Measurements from ENCODE around the gene UGGT2. TPM values are rescaled to one million over a fixed set of nuclear protein-coding genes. Genes with fewer than 3 reads are reported as not detected.
"Not testable (repeated sequence)": the region's sequence is repeated elsewhere in the genome, so short reads cannot be mapped to it uniquely, and the experiment has no call there.

Gene UGGT2
- total RNA-seq, 1 experiment from 2014 or later, result 34.5 TPM

DNA sequence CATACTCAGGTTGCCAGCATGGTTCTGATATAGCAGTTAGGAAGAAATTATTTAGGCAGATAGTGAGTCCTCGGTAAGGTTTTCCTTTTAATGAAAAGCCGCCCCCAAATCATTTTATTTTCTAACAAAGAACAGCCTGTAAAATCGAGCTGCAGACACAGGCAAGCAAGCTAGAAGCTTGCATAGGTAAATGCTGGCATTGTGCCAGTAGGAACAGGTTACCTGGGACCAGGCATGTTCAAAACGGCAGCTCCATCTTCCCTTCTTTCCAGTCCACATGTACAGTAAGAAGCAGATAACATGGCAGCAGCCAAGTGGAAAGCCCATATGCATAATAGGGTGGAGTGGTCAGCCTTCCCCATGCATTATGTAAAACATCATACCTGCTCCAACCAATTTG is 71.1 kb downstream of the UGGT2 start:
- Histone ChIP-seq H2BK5ac (ENCODE audit: insufficient read length, low read length) (no peak overlapping the region), H3T11ph (ENCODE audit: low read length) (no peak overlapping the region), H2BK12ac (ENCODE audit: insufficient read length, low read depth, low read length) (no peak overlapping the region), H2BK120ac (ENCODE audit: low read depth, low read length, poor library complexity, severe bottlenecking) (no peak overlapping the region), H3K79me2 (ENCODE audit: insufficient read depth, low read length) (no peaks in the 10 kb centered on the region), H3K4ac (ENCODE audit: low read depth, low read length) (no peak overlapping the region), H3K23ac (ENCODE audit: insufficient read length, low read depth, low read length) (no peak overlapping the region), H3K27ac (ENCODE audit: insufficient read length, low read depth, low read length) (no peak overlapping the region), H3K9me3 (ENCODE audit: control insufficient read depth, low read depth, low read length) (peaks cover 5% of the 10 kb centered on the region), H3K14ac (ENCODE audit: insufficient read depth, low read length) (no peak overlapping the region), H4K8ac (replicated peaks; ENCODE audit: insufficient read length, low read depth, low read length) (no peak overlapping the region), H2BK15ac (ENCODE audit: low read depth, low read length) (no peak overlapping the region), H3K18ac (ENCODE audit: insufficient read length, low read depth, low read length) (no peak overlapping the region), H2BK20ac (ENCODE audit: low read depth, low read length, poor library complexity, severe bottlenecking) (no peak overlapping the region), H2AFZ (ENCODE audit: low read length) (no peak overlapping the region), H2AK5ac (ENCODE audit: insufficient read length, low read length) (no peak overlapping the region), H3K79me1 (ENCODE audit: insufficient read depth, low read depth, low read length, poor library complexity, severe bottlenecking) (no peaks in the 10 kb centered on the region), H4K20me1 (ENCODE audit: control insufficient read depth, insufficient read depth, insufficient read length) (no peaks in the 10 kb centered on the region), H3K56ac (ENCODE audit: insufficient read length, low read depth, low read length) (no peak overlapping the region), H3K27me3 (ENCODE audit: insufficient read depth, low read length) (no peaks in the 10 kb centered on the region), H3K4me1 (ENCODE audit: insufficient read depth, low read length) (no peaks in the 10 kb centered on the region), H4K5ac (ENCODE audit: insufficient read length, low read depth, low read length) (no peak overlapping the region), H3K9ac (ENCODE audit: extremely low read depth, insufficient read length, low read length) (no peak overlapping the region), H3K23me2 (ENCODE audit: insufficient read length, low read depth, low read length, poor library complexity, severe bottlenecking) (no peaks in the 10 kb centered on the region), H3K4me2 (ENCODE audit: insufficient read depth, insufficient read length, low read length) (no peak overlapping the region), H4K91ac (ENCODE audit: insufficient read length, low read depth, low read length) (no peak overlapping the region)
- Mint-ChIP-seq H3K27me3 (ENCODE audit: low read depth) (no peaks in the 10 kb centered on the region), H3K27ac (no peak overlapping the region; a peak in 1 of 7 replicates), H3K36me3 (ENCODE audit: insufficient read depth in 1 of 3, low read depth in 3 of 3) (peaks cover 13 to 14% (median 13%) of the 10 kb centered on the region in 3 experiments), H3K4me3 (no peak overlapping the region), H3K9me3 (peaks cover 5 to 10% of the 10 kb centered on the region in 2 experiments; a peak in 4 of 5 replicates), H3K4me1 (peaks cover 4 to 7% of the 10 kb centered on the region in 2 experiments)
- TF ChIP-seq, protein P1, sequence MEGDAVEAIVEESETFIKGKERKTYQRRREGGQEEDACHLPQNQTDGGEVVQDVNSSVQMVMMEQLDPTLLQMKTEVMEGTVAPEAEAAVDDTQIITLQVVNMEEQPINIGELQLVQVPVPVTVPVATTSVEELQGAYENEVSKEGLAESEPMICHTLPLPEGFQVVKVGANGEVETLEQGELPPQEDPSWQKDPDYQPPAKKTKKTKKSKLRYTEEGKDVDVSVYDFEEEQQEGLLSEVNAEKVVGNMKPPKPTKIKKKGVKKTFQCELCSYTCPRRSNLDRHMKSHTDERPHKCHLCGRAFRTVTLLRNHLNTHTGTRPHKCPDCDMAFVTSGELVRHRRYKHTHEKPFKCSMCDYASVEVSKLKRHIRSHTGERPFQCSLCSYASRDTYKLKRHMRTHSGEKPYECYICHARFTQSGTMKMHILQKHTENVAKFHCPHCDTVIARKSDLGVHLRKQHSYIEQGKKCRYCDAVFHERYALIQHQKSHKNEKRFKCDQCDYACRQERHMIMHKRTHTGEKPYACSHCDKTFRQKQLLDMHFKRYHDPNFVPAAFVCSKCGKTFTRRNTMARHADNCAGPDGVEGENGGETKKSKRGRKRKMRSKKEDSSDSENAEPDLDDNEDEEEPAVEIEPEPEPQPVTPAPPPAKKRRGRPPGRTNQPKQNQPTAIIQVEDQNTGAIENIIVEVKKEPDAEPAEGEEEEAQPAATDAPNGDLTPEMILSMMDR (conservative IDR thresholded peaks at IDR 0.05), result no peak
- no peak for DNase-seq
- WGBS (ENCODE audit: extremely low coverage, insufficient read length, low lambda C conversion rate), result no CpG with 5 or more reads among the region's 4 CpGs

DNA sequence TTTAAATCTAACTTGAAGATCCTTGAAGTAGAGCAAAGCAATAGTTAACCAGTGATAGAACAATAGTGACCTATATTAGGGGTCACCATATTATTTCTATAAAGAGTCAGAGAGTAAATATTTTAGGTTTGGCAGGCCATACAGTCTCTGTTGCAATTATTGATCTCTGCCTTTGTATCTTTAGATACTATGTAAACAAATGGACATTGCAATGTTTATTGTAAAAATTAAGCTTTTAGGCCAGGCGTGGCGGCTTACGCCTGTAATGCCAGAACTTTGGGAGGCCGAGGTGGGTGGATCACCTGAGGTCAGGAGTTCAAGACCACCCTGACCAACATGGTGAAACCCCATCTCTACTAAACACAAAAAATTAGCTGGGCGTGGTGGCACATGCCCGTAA is 80.5 kb downstream of the UGGT2 start:
- not testable (repeated sequence) for H2BK20ac ChIP-seq (ENCODE audit: low read depth, low read length, poor library complexity, severe bottlenecking); H3T11ph ChIP-seq (ENCODE audit: low read length); H2AFZ ChIP-seq (ENCODE audit: low read length); H3K79me1 ChIP-seq (ENCODE audit: insufficient read depth, low read depth, low read length, poor library complexity, severe bottlenecking); H3K4me1 Mint-ChIP-seq; H3K4me1 ChIP-seq (ENCODE audit: insufficient read depth, low read length); H3K9ac ChIP-seq (ENCODE audit: extremely low read depth, insufficient read length, low read length); H2AK5ac ChIP-seq (ENCODE audit: insufficient read length, low read length); H4K91ac ChIP-seq (ENCODE audit: insufficient read length, low read depth, low read length); H3K56ac ChIP-seq (ENCODE audit: insufficient read length, low read depth, low read length); H3K14ac ChIP-seq (ENCODE audit: insufficient read depth, low read length); H4K20me1 ChIP-seq (ENCODE audit: control insufficient read depth, insufficient read depth, insufficient read length); DNase-seq; H3K27ac Mint-ChIP-seq; H3K4me2 ChIP-seq (ENCODE audit: insufficient read depth, insufficient read length, low read length); H3K18ac ChIP-seq (ENCODE audit: insufficient read length, low read depth, low read length); H3K4ac ChIP-seq (ENCODE audit: low read depth, low read length); H2BK5ac ChIP-seq (ENCODE audit: insufficient read length, low read length); H2BK12ac ChIP-seq (ENCODE audit: insufficient read length, low read depth, low read length); H2BK120ac ChIP-seq (ENCODE audit: low read depth, low read length, poor library complexity, severe bottlenecking); H3K23me2 ChIP-seq (ENCODE audit: insufficient read length, low read depth, low read length, poor library complexity, severe bottlenecking); H4K5ac ChIP-seq (ENCODE audit: insufficient read length, low read depth, low read length); H3K27ac ChIP-seq (ENCODE audit: insufficient read length, low read depth, low read length); H3K27me3 Mint-ChIP-seq (ENCODE audit: low read depth); H3K4me3 Mint-ChIP-seq; H3K23ac ChIP-seq (ENCODE audit: insufficient read length, low read depth, low read length); H2BK15ac ChIP-seq (ENCODE audit: low read depth, low read length); H3K27me3 ChIP-seq (ENCODE audit: insufficient read depth, low read length); H4K8ac ChIP-seq (replicated peaks; ENCODE audit: insufficient read length, low read depth, low read length); H3K79me2 ChIP-seq (ENCODE audit: insufficient read depth, low read length); H3K9me3 ChIP-seq (ENCODE audit: control insufficient read depth, low read depth, low read length)
- Mint-ChIP-seq H3K36me3 (ENCODE audit: insufficient read depth in 1 of 3, low read depth in 3 of 3) (peaks cover 19 to 22% (median 22%) of the 10 kb centered on the region in 3 experiments), H3K9me3 (peaks cover 11 to 16% of the 10 kb centered on the region in 2 experiments; a peak in 4 of 5 replicates)
- no CpG with 5 or more reads among the region's 6 CpGs for WGBS (ENCODE audit: extremely low coverage, insufficient read length, low lambda C conversion rate)
